CD4-positive, CD25-positive, alpha-beta regulatory T cell (primary cell): Measurements from ENCODE around the gene RNGTT. TPM values are rescaled to one million over a fixed set of nuclear protein-coding genes. Genes with fewer than 3 reads are reported as not detected.

ENCODE experiments used
- ATAC-seq, 2 donors: fragments of 150-1000 bp; cut with Tn5 transposase; one replicate each; pipeline ENCODE4 v1.10.0; 2021; ENCODE audit warnings: low read depth in 2 of 2, moderate number of reproducible peaks in 2 of 2, moderate library complexity in 1 of 2
- DNase-seq, 3 donors: peaks; one replicate each; pipeline versions ENCODE4 v3.0.0 to v3.0.0-alpha.2; 2012 to 2022; ENCODE audit warnings: mixed read lengths in 1 of 3
- H3K27ac ChIP-seq: one replicate; pipeline ENCODE4 v1.7.0; 2013; ENCODE audit warnings: mild to moderate bottlenecking, low read length; ENCODE audit not compliant: insufficient read depth, poor library complexity, severe bottlenecking
- H3K27me3 ChIP-seq: one replicate; pipeline ENCODE4 v1.7.0; 2013; ENCODE audit warnings: low read length; ENCODE audit not compliant: control insufficient read depth, insufficient read depth
- H3K36me3 ChIP-seq: one replicate; pipeline ENCODE4 v1.7.0; 2013; ENCODE audit warnings: mild to moderate bottlenecking, low read length, moderate library complexity; ENCODE audit not compliant: control insufficient read depth, insufficient read depth
- H3K4me1 ChIP-seq: 2 replicates; pipeline ENCODE4 v1.7.0; 2013; ENCODE audit warnings: mild to moderate bottlenecking, low read length; ENCODE audit not compliant: insufficient read depth, control insufficient read depth, poor library complexity, severe bottlenecking
- H3K4me3 ChIP-seq: one replicate; pipeline ENCODE4 v1.7.0; 2013; ENCODE audit warnings: low read depth, mild to moderate bottlenecking, low read length, moderate library complexity
- H3K9me3 ChIP-seq, 2 experiments: 1 replicate in 1 of 2; 2 replicates in 1 of 2; pipeline ENCODE4 v1.7.0; 2013; ENCODE audit warnings: low read length in 2 of 2, mild to moderate bottlenecking in 1 of 2, moderate library complexity in 1 of 2; ENCODE audit not compliant: control insufficient read depth in 2 of 2
- H3K27ac Mint-ChIP-seq, 3 donors: one replicate each; pipeline ENCODE4 v1.8.0; 2020 to 2022; ENCODE audit warnings: mild to moderate bottlenecking in 3 of 3, mixed read lengths in 3 of 3, moderate library complexity in 2 of 3
- H3K27me3 Mint-ChIP-seq: one replicate; pipeline ENCODE4 v1.8.0; 2022; ENCODE audit warnings: mild to moderate bottlenecking, mixed read lengths
- H3K36me3 Mint-ChIP-seq: one replicate; pipeline ENCODE4 v1.8.0; 2020; ENCODE audit warnings: mixed read lengths
- H3K4me1 Mint-ChIP-seq, 4 donors: one replicate each; pipeline ENCODE4 v1.8.0; 2020 to 2022; ENCODE audit warnings: mixed read lengths in 4 of 4, mild to moderate bottlenecking in 1 of 4
- H3K4me3 Mint-ChIP-seq, 4 donors: one replicate each; pipeline ENCODE4 v1.8.0; 2020 to 2022; ENCODE audit warnings: mild to moderate bottlenecking in 4 of 4, mixed read lengths in 4 of 4, moderate library complexity in 3 of 4
- H3K9me3 Mint-ChIP-seq, 7 donors: one replicate each; pipeline ENCODE4 v1.8.0; 2020 to 2022; ENCODE audit warnings: mixed read lengths in 7 of 7, mild to moderate bottlenecking in 3 of 7, moderate library complexity in 2 of 7
- polyA plus RNA-seq, 4 donors: library from polyadenylated mRNA; unstranded; fragments of 300-500 nt; fragmentation: Illumina TruSeq; gene quantifications; one replicate each; pipeline ENCODE4 v1.2.3, GENCODE V29; 2021
- total RNA-seq: library from RNA; stranded (reverse); gene quantifications from one replicate; pipeline ENCODE4 v1.2.3, GENCODE V29; 2022

The RNGTT gene
- total RNA-seq, result 22.0 TPM
- 10 to 100 TPM; 14.8 to 22.5 (median 19.2) TPM for polyA plus RNA-seq

GRCh38 chr6:88963139-88964090, at the start of gene RNGTT:
Gene RNGTT, minus strand, starts transcription at chr6:88963618. Its CDS starts 209 bp downstream, at chr6:88963409.
- peak; percentile 99 to 100 for ATAC-seq
- H3K36me3 ChIP-seq, result no peaks in the 10 kb centered on the region
- H3K36me3 Mint-ChIP-seq, result peaks cover 5% of the 10 kb centered on the region
- peaks cover 15 to 56% (median 41%) of the 10 kb centered on the region in 4 donors for H3K4me1 Mint-ChIP-seq
- no peaks in the 10 kb centered on the region for H3K9me3 ChIP-seq
- H3K4me1 ChIP-seq, result peaks cover 25% of the 10 kb centered on the region
- peak within 1 kb of the TSS; percentile 96 to 98 (median 96) for H3K27ac Mint-ChIP-seq
- H3K4me3 ChIP-seq, result peak within 1 kb of the TSS; percentile 95
- peak; percentile 95 to 97 (median 97) for DNase-seq
- peak within 1 kb of the TSS; percentile 76 for H3K27ac ChIP-seq
- H3K9me3 Mint-ChIP-seq, result peaks cover 0 to 10% (median 0%) of the 10 kb centered on the region in 7 donors
- peak within 1 kb of the TSS; percentile 90 to 99 (median 97) for H3K4me3 Mint-ChIP-seq
- H3K27me3 ChIP-seq, result no peaks in the 10 kb centered on the region
- no peaks in the 10 kb centered on the region for H3K27me3 Mint-ChIP-seq

- H3K9me3 Mint-ChIP-seq, result peaks cover 0 to 8% (median 3%) of the 10 kb centered on the region in 7 donors
- no peaks in the 10 kb centered on the region for H3K4me1 ChIP-seq
Measured at GRCh38 chr6:89011436-89011835, 48.0 kb upstream of the RNGTT start.

GRCh38 chr6:89010825-89011224, 47.4 kb upstream of the RNGTT start:
- Histone ChIP-seq H3K36me3 (no peaks in the 10 kb centered on the region), H3K4me1 (no peaks in the 10 kb centered on the region), H3K4me3 (no peak overlapping the region), H3K9me3 (no peaks in the 10 kb centered on the region), H3K27me3 (no peaks in the 10 kb centered on the region), H3K27ac (no peak overlapping the region)
- no peak for ATAC-seq
- peaks cover 0 to 6% (median 3%) of the 10 kb centered on the region in 4 donors for H3K4me1 Mint-ChIP-seq
- no peaks in the 10 kb centered on the region for H3K36me3 Mint-ChIP-seq
- no peak overlapping the region for H3K27ac Mint-ChIP-seq
- peaks cover 12% of the 10 kb centered on the region for H3K27me3 Mint-ChIP-seq
- DNase-seq, result no peak
- no peak overlapping the region for H3K4me3 Mint-ChIP-seq
- H3K9me3 Mint-ChIP-seq, result peaks cover 0 to 4% (median 2%) of the 10 kb centered on the region in 7 donors

More at GRCh38 chr6:89011436-89011835, 48.0 kb upstream of the RNGTT start:
- DNase-seq (no peak), ATAC-seq (no peak)
- no peak overlapping the region for H3K27ac Mint-ChIP-seq
- no peak overlapping the region for H3K27ac ChIP-seq
- H3K27me3 Mint-ChIP-seq, result peaks cover 8% of the 10 kb centered on the region
- no peaks in the 10 kb centered on the region for H3K36me3 Mint-ChIP-seq
- peaks cover 0 to 6% (median 3%) of the 10 kb centered on the region in 4 donors for H3K4me1 Mint-ChIP-seq
- no peak overlapping the region for H3K4me3 ChIP-seq
- H3K36me3 ChIP-seq, result no peaks in the 10 kb centered on the region
- no peaks in the 10 kb centered on the region for H3K9me3 ChIP-seq
- H3K27me3 ChIP-seq, result no peaks in the 10 kb centered on the region
- no peak overlapping the region for H3K4me3 Mint-ChIP-seq

GRCh38 chr6:89009624-89010059, 46.2 kb upstream of the RNGTT start:
- DNase-seq (no peak), ATAC-seq (no peak)
- no peaks in the 10 kb centered on the region for H3K36me3 ChIP-seq
- H3K4me1 ChIP-seq, result no peaks in the 10 kb centered on the region
- no peaks in the 10 kb centered on the region for H3K9me3 ChIP-seq
- no peaks in the 10 kb centered on the region for H3K36me3 Mint-ChIP-seq
- no peak overlapping the region for H3K27ac Mint-ChIP-seq
- H3K27me3 ChIP-seq, result no peaks in the 10 kb centered on the region
- peaks cover 0 to 6% (median 3%) of the 10 kb centered on the region in 4 donors for H3K4me1 Mint-ChIP-seq
- peaks cover 0 to 4% (median 0%) of the 10 kb centered on the region in 7 donors for H3K9me3 Mint-ChIP-seq
- H3K4me3 ChIP-seq, result no peak overlapping the region
- no peak overlapping the region for H3K4me3 Mint-ChIP-seq
- no peak overlapping the region for H3K27ac ChIP-seq
- peaks cover 12% of the 10 kb centered on the region for H3K27me3 Mint-ChIP-seq

GRCh38 chr6:89008815-89009374, 45.5 kb upstream of the RNGTT start:
- no peak overlapping the region for H3K27ac ChIP-seq
- H3K4me1 ChIP-seq, result no peaks in the 10 kb centered on the region
- no peaks in the 10 kb centered on the region for H3K27me3 ChIP-seq
- Mint-ChIP-seq H3K4me1 (peaks cover 0 to 6% (median 3%) of the 10 kb centered on the region in 4 donors), H3K4me3 (no peak overlapping the region), H3K27ac (no peak overlapping the region), H3K36me3 (no peaks in the 10 kb centered on the region), H3K27me3 (peaks cover 12% of the 10 kb centered on the region), H3K9me3 (peaks cover 0 to 4% (median 0%) of the 10 kb centered on the region in 7 donors)
- no peaks in the 10 kb centered on the region for H3K36me3 ChIP-seq
- no peak for ATAC-seq
- H3K9me3 ChIP-seq, result no peaks in the 10 kb centered on the region
- DNase-seq, result no peak
- no peak overlapping the region for H3K4me3 ChIP-seq

- H3K4me3 ChIP-seq, result no peak overlapping the region
- H3K4me1 ChIP-seq, result no peaks in the 10 kb centered on the region
- no peaks in the 10 kb centered on the region for H3K36me3 ChIP-seq
- Mint-ChIP-seq H3K4me3 (no peak overlapping the region), H3K27me3 (peaks cover 12% of the 10 kb centered on the region), H3K4me1 (peaks cover 0 to 6% (median 3%) of the 10 kb centered on the region in 4 donors), H3K36me3 (no peaks in the 10 kb centered on the region), H3K9me3 (peaks cover 0 to 3% (median 0%) of the 10 kb centered on the region in 7 donors), H3K27ac (no peak overlapping the region)
- no peak overlapping the region for H3K27ac ChIP-seq
- no peak for DNase-seq
- H3K9me3 ChIP-seq, result no peaks in the 10 kb centered on the region
- H3K27me3 ChIP-seq, result no peaks in the 10 kb centered on the region
- ATAC-seq, result no peak
Measured at GRCh38 chr6:89008001-89008814, 44.8 kb upstream of the RNGTT start.
